H9 (cell line): ENCODE data around the gene DDX19B. TPM values are rescaled to one million over a fixed set of nuclear protein-coding genes. Genes with fewer than 3 reads are reported as not detected.

Experiments
- DNase-seq: peaks from one replicate; pipeline ENCODE4 v3.0.0-alpha.2; 2017
- H2AFZ ChIP-seq: one replicate; pipeline ENCODE4 v1.6.1; 2013; ENCODE audit warnings: mild to moderate bottlenecking, low read length, control low read depth, moderate library complexity
- H2AK5ac ChIP-seq: 2 replicates; pipeline ENCODE4 v1.6.1; 2013; ENCODE audit warnings: low read length, control low read depth, mixed read lengths; ENCODE audit not compliant: insufficient read length
- H2BK120ac ChIP-seq: one replicate; pipeline ENCODE4 v1.6.1; 2013; ENCODE audit warnings: low read depth, mild to moderate bottlenecking, low read length, control low read depth, inconsistent platforms; ENCODE audit not compliant: poor library complexity, severe bottlenecking
- H2BK12ac ChIP-seq: 2 replicates; pipeline ENCODE4 v1.6.1; 2013; ENCODE audit warnings: low read length, control low read depth, mixed read lengths, low read depth; ENCODE audit not compliant: insufficient read length
- H2BK15ac ChIP-seq: 2 replicates; pipeline ENCODE4 v1.6.1; 2013; ENCODE audit warnings: low read depth, low read length, control low read depth
- H2BK20ac ChIP-seq: one replicate; pipeline ENCODE4 v1.6.1; 2013; ENCODE audit warnings: low read depth, mild to moderate bottlenecking, low read length, control low read depth, inconsistent platforms; ENCODE audit not compliant: poor library complexity, severe bottlenecking
- H2BK5ac ChIP-seq: 2 replicates; pipeline ENCODE4 v1.6.1; 2013; ENCODE audit warnings: low read length, control low read depth, mixed read lengths; ENCODE audit not compliant: insufficient read length
- H3K14ac ChIP-seq: 2 replicates; pipeline ENCODE4 v1.6.1; 2013; ENCODE audit warnings: low read length, control low read depth; ENCODE audit not compliant: insufficient read depth
- H3K18ac ChIP-seq: 2 replicates; pipeline ENCODE4 v1.6.1; 2013; ENCODE audit warnings: low read depth, mild to moderate bottlenecking, mixed read lengths, low read length, control low read depth; ENCODE audit not compliant: insufficient read length
- H3K23ac ChIP-seq: 2 replicates; pipeline ENCODE4 v1.6.1; 2013; ENCODE audit warnings: low read length, control low read depth, mixed read lengths, low read depth; ENCODE audit not compliant: insufficient read length
- H3K23me2 ChIP-seq: 2 replicates; pipeline ENCODE4 v1.6.1; 2013; ENCODE audit warnings: low read depth, mild to moderate bottlenecking, mixed read lengths, low read length, control low read depth; ENCODE audit not compliant: insufficient read length, poor library complexity, severe bottlenecking
- H3K27ac ChIP-seq: 2 replicates; pipeline ENCODE4 v1.5.1; 2013; ENCODE audit warnings: low read length, control low read depth, mixed read lengths, low read depth; ENCODE audit not compliant: insufficient read length
- H3K27me3 ChIP-seq: 2 replicates; pipeline ENCODE4 v1.6.1; 2013; ENCODE audit warnings: low read length, control low read depth, inconsistent platforms; ENCODE audit not compliant: insufficient read depth
- H3K4ac ChIP-seq: 2 replicates; pipeline ENCODE4 v1.6.1; 2013; ENCODE audit warnings: low read depth, mild to moderate bottlenecking, control low read depth, inconsistent platforms, low read length, moderate library complexity
- H3K4me1 ChIP-seq: 2 replicates; pipeline ENCODE4 v1.6.1; 2013; ENCODE audit warnings: low read length, control low read depth, inconsistent platforms; ENCODE audit not compliant: insufficient read depth
- H3K4me2 ChIP-seq: 2 replicates; pipeline ENCODE4 v1.6.1; 2013; ENCODE audit warnings: low read length, control low read depth, mixed read lengths; ENCODE audit not compliant: insufficient read length, insufficient read depth
- H3K56ac ChIP-seq: 2 replicates; pipeline ENCODE4 v1.6.1; 2013; ENCODE audit warnings: low read depth, mild to moderate bottlenecking, mixed read lengths, low read length, control low read depth; ENCODE audit not compliant: insufficient read length
- H3K79me1 ChIP-seq: 2 replicates; pipeline ENCODE4 v1.6.1; 2013; ENCODE audit warnings: low read depth, mild to moderate bottlenecking, moderate library complexity, low read length, control low read depth, inconsistent platforms; ENCODE audit not compliant: insufficient read depth, poor library complexity, severe bottlenecking
- H3K79me2 ChIP-seq: 2 replicates; pipeline ENCODE4 v1.6.1; 2013; ENCODE audit warnings: low read length, control low read depth, inconsistent platforms; ENCODE audit not compliant: insufficient read depth
- H3K9ac ChIP-seq: 2 replicates; pipeline ENCODE4 v1.6.1; 2013; ENCODE audit warnings: low read length, control low read depth, mixed read lengths; ENCODE audit not compliant: insufficient read length; ENCODE audit errors: extremely low read depth
- H3K9me3 ChIP-seq: one replicate; pipeline ENCODE4 v1.6.1; 2013; ENCODE audit warnings: low read depth, low read length, inconsistent platforms; ENCODE audit not compliant: control insufficient read depth
- H3T11ph ChIP-seq: one replicate; pipeline ENCODE4 v1.6.1; 2013; ENCODE audit warnings: mild to moderate bottlenecking, low read length, control low read depth, inconsistent platforms
- H4K20me1 ChIP-seq: one replicate; pipeline ENCODE4 v1.6.1; 2013; ENCODE audit not compliant: control insufficient read depth, insufficient read length, insufficient read depth
- H4K5ac ChIP-seq: 2 replicates; pipeline ENCODE4 v1.6.1; 2013; ENCODE audit warnings: low read depth, mild to moderate bottlenecking, mixed read lengths, low read length, control low read depth; ENCODE audit not compliant: insufficient read length
- H4K8ac ChIP-seq: replicated peaks from 2 replicates; pipeline ENCODE4 v1.6.1; 2013; ENCODE audit warnings: low read length, control low read depth, mixed read lengths, low read depth; ENCODE audit not compliant: insufficient read length
- H4K91ac ChIP-seq: 2 replicates; pipeline ENCODE4 v1.6.1; 2013; ENCODE audit warnings: low read depth, mild to moderate bottlenecking, moderate library complexity, mixed read lengths, low read length, control low read depth; ENCODE audit not compliant: insufficient read length
- H3K27ac Mint-ChIP-seq, 3 experiments: 2 replicates in 2 of 3; 3 replicates in 1 of 3; pipeline ENCODE4 v1.8.0; 2020 to 2021; ENCODE audit warnings: mixed read lengths in 3 of 3, mild to moderate bottlenecking in 1 of 3, moderate library complexity in 1 of 3
- H3K27me3 Mint-ChIP-seq: 2 replicates; pipeline ENCODE4 v1.8.0; 2021; ENCODE audit warnings: low read depth, mild to moderate bottlenecking, moderate library complexity, mixed read lengths
- H3K36me3 Mint-ChIP-seq, 3 experiments: 2 replicates in 2 of 3; 3 replicates in 1 of 3; pipeline ENCODE4 v1.8.0; 2020 to 2021; ENCODE audit warnings: low read depth in 3 of 3, mixed read lengths in 3 of 3; ENCODE audit not compliant: insufficient read depth in 1 of 3
- H3K4me1 Mint-ChIP-seq, 2 experiments: 2 replicates each; pipeline ENCODE4 v1.8.0; 2020; ENCODE audit warnings: mixed read lengths in 2 of 2
- H3K4me3 Mint-ChIP-seq, 2 experiments: 2 replicates in 1 of 2; 3 replicates in 1 of 2; pipeline ENCODE4 v1.8.0; 2020 to 2021; ENCODE audit warnings: mild to moderate bottlenecking in 2 of 2, mixed read lengths in 2 of 2, moderate library complexity in 1 of 2
- H3K9me3 Mint-ChIP-seq, 2 experiments: 2 replicates in 1 of 2; 3 replicates in 1 of 2; pipeline ENCODE4 v1.8.0; 2020; ENCODE audit warnings: mild to moderate bottlenecking in 2 of 2, mixed read lengths in 2 of 2, moderate library complexity in 1 of 2
- WGBS: extraction: QIAGEN DNeasy Blood & Tissue Kit; methylation state at CpG from one replicate; pipeline ENCODE4 v1.1.7; 2013; ENCODE audit warnings: missing lambda C conversion rate, low lambda C conversion rate, mixed read lengths; ENCODE audit not compliant: insufficient read length; ENCODE audit errors: extremely low coverage; 5-methylcytosine and 5-hydroxymethylcytosine counted together
- total RNA-seq: library from RNA; stranded (reverse); gene quantifications from 2 replicates; pipeline ENCODE4 v1.2.1, GENCODE V29; 2021
- TF ChIP-seq, protein P1 (sequence below): fragments of 200-600 bp; sonication (generic); conservative IDR thresholded peaks from 3 replicates; pipeline ENCODE4 v1.8.0; 2021; ENCODE audit warnings: antibody characterized with exemption, mild to moderate bottlenecking

Gene DDX19B
- total RNA-seq, 1 experiment from 2014 or later: 47.3 TPM

DNA sequence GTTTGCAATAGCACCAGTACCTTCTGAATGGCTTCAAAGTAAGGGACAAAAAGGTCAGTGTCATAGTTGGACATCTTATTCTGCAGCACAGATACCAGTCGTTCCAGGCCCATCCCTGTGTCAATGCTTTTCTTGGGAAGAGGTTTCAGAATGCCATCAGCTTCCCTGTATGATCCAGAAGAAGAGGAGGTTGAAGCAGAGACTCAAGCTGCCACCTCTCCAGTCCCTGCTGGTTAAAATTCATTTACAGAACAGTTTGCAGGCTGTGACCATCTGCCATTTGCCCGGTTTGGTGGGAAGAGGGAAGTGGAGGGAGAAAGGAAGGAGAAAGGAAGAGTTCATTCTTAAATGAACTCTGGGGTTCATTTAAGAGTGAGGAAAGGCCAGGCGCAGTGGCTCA is 28.8 kb upstream of the DDX19B start:
- H3K36me3 Mint-ChIP-seq: peaks cover 69 to 88% (median 87%) of the 10 kb centered on the region in 3 experiments
- peak overlapping the region in 1 of 3 experiments; percentile 61; a peak in 2 of 7 replicates for H3K27ac Mint-ChIP-seq
- H2AFZ ChIP-seq: no peak overlapping the region
- no peaks in the 10 kb centered on the region for H3K9me3 ChIP-seq
- no peaks in the 10 kb centered on the region for H3K9me3 Mint-ChIP-seq
- no peaks in the 10 kb centered on the region for H3K27me3 Mint-ChIP-seq
- no peak overlapping the region for H3T11ph ChIP-seq
- no peak overlapping the region for H3K4ac ChIP-seq
- no peak overlapping the region for H4K91ac ChIP-seq
- no peak overlapping the region for H2BK20ac ChIP-seq
- H2BK5ac ChIP-seq: no peak overlapping the region
- H3K4me3 Mint-ChIP-seq: no peak overlapping the region
- no peaks in the 10 kb centered on the region for H3K79me2 ChIP-seq
- no peak overlapping the region for H2AK5ac ChIP-seq
- no peak overlapping the region for H2BK12ac ChIP-seq
- no peaks in the 10 kb centered on the region for H3K4me1 Mint-ChIP-seq
- H3K9ac ChIP-seq: no peak overlapping the region
- WGBS: no CpG with 5 or more reads among the region's 3 CpGs
- H3K18ac ChIP-seq: no peak overlapping the region
- peaks cover 3% of the 10 kb centered on the region for H3K79me1 ChIP-seq
- H4K8ac ChIP-seq: no peak overlapping the region
- no peak overlapping the region for H2BK120ac ChIP-seq
- no peak overlapping the region for H3K56ac ChIP-seq
- no peaks in the 10 kb centered on the region for H3K23me2 ChIP-seq
- H3K4me2 ChIP-seq: no peak overlapping the region
- TF ChIP-seq, protein P1, sequence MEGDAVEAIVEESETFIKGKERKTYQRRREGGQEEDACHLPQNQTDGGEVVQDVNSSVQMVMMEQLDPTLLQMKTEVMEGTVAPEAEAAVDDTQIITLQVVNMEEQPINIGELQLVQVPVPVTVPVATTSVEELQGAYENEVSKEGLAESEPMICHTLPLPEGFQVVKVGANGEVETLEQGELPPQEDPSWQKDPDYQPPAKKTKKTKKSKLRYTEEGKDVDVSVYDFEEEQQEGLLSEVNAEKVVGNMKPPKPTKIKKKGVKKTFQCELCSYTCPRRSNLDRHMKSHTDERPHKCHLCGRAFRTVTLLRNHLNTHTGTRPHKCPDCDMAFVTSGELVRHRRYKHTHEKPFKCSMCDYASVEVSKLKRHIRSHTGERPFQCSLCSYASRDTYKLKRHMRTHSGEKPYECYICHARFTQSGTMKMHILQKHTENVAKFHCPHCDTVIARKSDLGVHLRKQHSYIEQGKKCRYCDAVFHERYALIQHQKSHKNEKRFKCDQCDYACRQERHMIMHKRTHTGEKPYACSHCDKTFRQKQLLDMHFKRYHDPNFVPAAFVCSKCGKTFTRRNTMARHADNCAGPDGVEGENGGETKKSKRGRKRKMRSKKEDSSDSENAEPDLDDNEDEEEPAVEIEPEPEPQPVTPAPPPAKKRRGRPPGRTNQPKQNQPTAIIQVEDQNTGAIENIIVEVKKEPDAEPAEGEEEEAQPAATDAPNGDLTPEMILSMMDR: no peak
- H3K14ac ChIP-seq: no peak overlapping the region
- no peak overlapping the region for H3K23ac ChIP-seq
- H3K27ac ChIP-seq: no peak overlapping the region
- no peak overlapping the region for H2BK15ac ChIP-seq
- no peaks in the 10 kb centered on the region for H3K4me1 ChIP-seq
- no peak for DNase-seq
- no peaks in the 10 kb centered on the region for H3K27me3 ChIP-seq
- H4K5ac ChIP-seq: no peak overlapping the region
- no peaks in the 10 kb centered on the region for H4K20me1 ChIP-seq
